IMR-90 (cell line): Measurements from ENCODE around the gene TMF1.

Source experiments
- BHLHE40 ChIP-seq: fragments of 150-350 bp; IDR thresholded peaks from 2 replicates; pipeline ENCODE4 v1.6.1; 2016; ENCODE audit warnings: mild to moderate bottlenecking, low read depth, low read length
- FOS ChIP-seq: fragments of 150-350 bp; IDR thresholded peaks from 2 replicates; pipeline ENCODE4 v1.6.1; 2016; ENCODE audit warnings: low read depth, low read length
- MAFK ChIP-seq: IDR thresholded peaks from 2 replicates; pipeline ENCODE4 v1.6.1; 2012; ENCODE audit warnings: low read depth, low read length, improper control_type of control experiment
- MAZ ChIP-seq: IDR thresholded peaks from 2 replicates; pipeline ENCODE4 v1.6.1; 2012; ENCODE audit warnings: low read depth, mild to moderate bottlenecking, low read length, improper control_type of control experiment, moderate library complexity, borderline replicate concordance
- MXI1 ChIP-seq: IDR thresholded peaks from 2 replicates; pipeline ENCODE4 v1.6.1; 2012; ENCODE audit warnings: low read depth, mild to moderate bottlenecking, low read length, moderate library complexity, borderline replicate concordance
- POLR2A ChIP-seq: IDR thresholded peaks from 2 replicates; pipeline ENCODE4 v1.6.1; 2012; ENCODE audit warnings: mild to moderate bottlenecking, low read depth, low read length
- RAD21 ChIP-seq: IDR thresholded peaks from 2 replicates; pipeline ENCODE4 v1.6.1; 2012; ENCODE audit warnings: low read length, improper control_type of control experiment
- RCOR1 ChIP-seq: IDR thresholded peaks from 2 replicates; pipeline ENCODE4 v1.6.1; 2012; ENCODE audit warnings: mild to moderate bottlenecking, low read length, improper control_type of control experiment; ENCODE audit not compliant: insufficient replicate concordance
- TF ChIP-seq, protein P1 (sequence below): conservative IDR thresholded peaks from 2 replicates; pipeline ENCODE4 v1.5.1; 2012; ENCODE audit warnings: mild to moderate bottlenecking, low read depth, low read length, improper control_type of control experiment
- TF ChIP-seq, protein P2 (sequence below): fragments of 150-350 bp; IDR thresholded peaks from 2 replicates; pipeline ENCODE4 v1.6.1; 2017; ENCODE audit warnings: mild to moderate bottlenecking, antibody characterized with exemption, low read length, low read depth

GRCh38 chr3:69031635-69032034, 20.5 kb downstream of the TMF1 start:
- TF ChIP-seq, protein P1, sequence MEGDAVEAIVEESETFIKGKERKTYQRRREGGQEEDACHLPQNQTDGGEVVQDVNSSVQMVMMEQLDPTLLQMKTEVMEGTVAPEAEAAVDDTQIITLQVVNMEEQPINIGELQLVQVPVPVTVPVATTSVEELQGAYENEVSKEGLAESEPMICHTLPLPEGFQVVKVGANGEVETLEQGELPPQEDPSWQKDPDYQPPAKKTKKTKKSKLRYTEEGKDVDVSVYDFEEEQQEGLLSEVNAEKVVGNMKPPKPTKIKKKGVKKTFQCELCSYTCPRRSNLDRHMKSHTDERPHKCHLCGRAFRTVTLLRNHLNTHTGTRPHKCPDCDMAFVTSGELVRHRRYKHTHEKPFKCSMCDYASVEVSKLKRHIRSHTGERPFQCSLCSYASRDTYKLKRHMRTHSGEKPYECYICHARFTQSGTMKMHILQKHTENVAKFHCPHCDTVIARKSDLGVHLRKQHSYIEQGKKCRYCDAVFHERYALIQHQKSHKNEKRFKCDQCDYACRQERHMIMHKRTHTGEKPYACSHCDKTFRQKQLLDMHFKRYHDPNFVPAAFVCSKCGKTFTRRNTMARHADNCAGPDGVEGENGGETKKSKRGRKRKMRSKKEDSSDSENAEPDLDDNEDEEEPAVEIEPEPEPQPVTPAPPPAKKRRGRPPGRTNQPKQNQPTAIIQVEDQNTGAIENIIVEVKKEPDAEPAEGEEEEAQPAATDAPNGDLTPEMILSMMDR, result no peak
- TF ChIP-seq MAZ (no peak), FOS (no peak), BHLHE40 (no peak), MAFK (no peak), POLR2A (no peak), MXI1 (no peak), RAD21 (no peak), RCOR1 (no peak)
- TF ChIP-seq, protein P2, sequence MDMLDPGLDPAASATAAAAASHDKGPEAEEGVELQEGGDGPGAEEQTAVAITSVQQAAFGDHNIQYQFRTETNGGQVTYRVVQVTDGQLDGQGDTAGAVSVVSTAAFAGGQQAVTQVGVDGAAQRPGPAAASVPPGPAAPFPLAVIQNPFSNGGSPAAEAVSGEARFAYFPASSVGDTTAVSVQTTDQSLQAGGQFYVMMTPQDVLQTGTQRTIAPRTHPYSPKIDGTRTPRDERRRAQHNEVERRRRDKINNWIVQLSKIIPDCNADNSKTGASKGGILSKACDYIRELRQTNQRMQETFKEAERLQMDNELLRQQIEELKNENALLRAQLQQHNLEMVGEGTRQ, result no peak
